ELR (cell line): ENCODE measurements around the gene LDLRAD4.

Source experiments
- DNase-seq: peaks from one replicate; pipeline ENCODE4 v3.0.0-alpha.2; 2015; ENCODE audit warnings: low read depth

The LDLRAD4 gene

GRCh38 chr18:13309031-13309747 lies 90.6 kb downstream of the LDLRAD4 start:
- no peak for DNase-seq

- no peak for DNase-seq
Measured at GRCh38 chr18:13309748-13310670, 91.4 kb downstream of the LDLRAD4 start.

- DNase-seq: no peak
Measured at GRCh38 chr18:13311193-13311592, 92.6 kb downstream of the LDLRAD4 start.

GRCh38 chr18:13312515-13312914 lies 94.0 kb downstream of the LDLRAD4 start:
- DNase-seq: no peak

- no peak for DNase-seq
Measured at GRCh38 chr18:13313006-13313686, 94.6 kb downstream of the LDLRAD4 start.

- DNase-seq: no peak
Measured at GRCh38 chr18:13315000-13315399, 96.4 kb downstream of the LDLRAD4 start.

GRCh38 chr18:13316063-13316462 lies 97.5 kb downstream of the LDLRAD4 start:
- DNase-seq: no peak

- DNase-seq: no peak
Measured at GRCh38 chr18:13317801-13318200, 99.2 kb downstream of the LDLRAD4 start.

GRCh38 chr18:13318731-13319501 lies 100.4 kb downstream of the LDLRAD4 start:
- DNase-seq: no peak

- DNase-seq: no peak
Measured at GRCh38 chr18:13319629-13320028, 101.1 kb downstream of the LDLRAD4 start.

GRCh38 chr18:13320096-13320495 lies 101.5 kb downstream of the LDLRAD4 start:
- DNase-seq: no peak

GRCh38 chr18:13320891-13321425 lies 102.4 kb downstream of the LDLRAD4 start:
- DNase-seq: no peak

- DNase-seq: no peak
Measured at GRCh38 chr18:13321923-13322322, 103.4 kb downstream of the LDLRAD4 start.

- DNase-seq: no peak
Measured at GRCh38 chr18:13323186-13323585, 104.6 kb downstream of the LDLRAD4 start.

GRCh38 chr18:13324880-13325279 lies 106.3 kb downstream of the LDLRAD4 start:
- no peak for DNase-seq

- DNase-seq: no peak
Measured at GRCh38 chr18:13328213-13328612, 109.7 kb downstream of the LDLRAD4 start.

GRCh38 chr18:13330996-13331395 lies 112.4 kb downstream of the LDLRAD4 start:
- no peak for DNase-seq

GRCh38 chr18:13331846-13332245 lies 113.3 kb downstream of the LDLRAD4 start:
- no peak for DNase-seq

GRCh38 chr18:13332874-13333273 lies 114.3 kb downstream of the LDLRAD4 start:
- DNase-seq: no peak

- no peak for DNase-seq
Measured at GRCh38 chr18:13335903-13336302, 117.3 kb downstream of the LDLRAD4 start.

- DNase-seq: no peak
Measured at GRCh38 chr18:13336841-13337240, 118.3 kb downstream of the LDLRAD4 start.

- DNase-seq: no peak
Measured at GRCh38 chr18:13337369-13337768, 118.8 kb downstream of the LDLRAD4 start.
